ENCODE measurements around the gene TNFAIP3.
"Not testable (repeated sequence)": the region's sequence is repeated elsewhere in the genome, so short reads cannot be mapped to it uniquely, and the experiment has no call there.

Gene TNFAIP3

DNA sequence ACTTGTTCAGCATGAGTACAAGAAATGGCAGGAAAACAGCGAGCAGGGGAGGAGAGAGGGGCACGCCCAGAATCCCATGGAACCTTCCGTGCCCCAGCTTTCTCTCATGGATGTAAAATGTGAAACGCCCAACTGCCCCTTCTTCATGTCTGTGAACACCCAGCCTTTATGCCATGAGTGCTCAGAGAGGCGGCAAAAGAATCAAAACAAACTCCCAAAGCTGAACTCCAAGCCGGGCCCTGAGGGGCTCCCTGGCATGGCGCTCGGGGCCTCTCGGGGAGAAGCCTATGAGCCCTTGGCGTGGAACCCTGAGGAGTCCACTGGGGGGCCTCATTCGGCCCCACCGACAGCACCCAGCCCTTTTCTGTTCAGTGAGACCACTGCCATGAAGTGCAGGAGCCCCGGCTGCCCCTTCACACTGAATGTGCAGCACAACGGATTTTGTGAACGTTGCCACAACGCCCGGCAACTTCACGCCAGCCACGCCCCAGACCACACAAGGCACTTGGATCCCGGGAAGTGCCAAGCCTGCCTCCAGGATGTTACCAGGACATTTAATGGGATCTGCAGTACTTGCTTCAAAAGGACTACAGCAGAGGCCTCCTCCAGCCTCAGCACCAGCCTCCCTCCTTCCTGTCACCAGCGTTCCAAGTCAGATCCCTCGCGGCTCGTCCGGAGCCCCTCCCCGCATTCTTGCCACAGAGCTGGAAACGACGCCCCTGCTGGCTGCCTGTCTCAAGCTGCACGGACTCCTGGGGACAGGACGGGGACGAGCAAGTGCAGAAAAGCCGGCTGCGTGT lies 11.6 kb downstream of the TNFAIP3 start:
- no peak for DNase-seq (ENCODE audit: low read depth)

DNA sequence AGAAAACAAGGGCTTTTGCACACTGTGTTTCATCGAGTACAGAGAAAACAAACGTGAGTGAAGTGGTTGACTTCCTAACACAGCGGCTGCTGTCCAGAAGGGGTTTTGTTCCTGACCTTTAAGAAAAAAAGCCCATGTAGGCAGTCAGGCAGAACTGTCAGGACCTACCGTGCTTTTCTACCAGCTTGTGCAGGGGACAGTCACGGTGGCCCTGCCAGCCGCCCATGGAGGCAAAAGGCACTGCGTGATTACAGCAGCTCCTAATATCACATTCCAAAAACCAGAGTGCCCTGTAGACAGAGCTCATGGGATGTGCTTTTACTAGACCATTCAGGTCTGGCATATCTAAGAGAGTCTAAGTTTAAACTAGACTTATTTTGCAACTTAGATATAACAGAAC lies 12.2 kb downstream of the TNFAIP3 start:
- DNase-seq (ENCODE audit: low read depth): no peak

DNA sequence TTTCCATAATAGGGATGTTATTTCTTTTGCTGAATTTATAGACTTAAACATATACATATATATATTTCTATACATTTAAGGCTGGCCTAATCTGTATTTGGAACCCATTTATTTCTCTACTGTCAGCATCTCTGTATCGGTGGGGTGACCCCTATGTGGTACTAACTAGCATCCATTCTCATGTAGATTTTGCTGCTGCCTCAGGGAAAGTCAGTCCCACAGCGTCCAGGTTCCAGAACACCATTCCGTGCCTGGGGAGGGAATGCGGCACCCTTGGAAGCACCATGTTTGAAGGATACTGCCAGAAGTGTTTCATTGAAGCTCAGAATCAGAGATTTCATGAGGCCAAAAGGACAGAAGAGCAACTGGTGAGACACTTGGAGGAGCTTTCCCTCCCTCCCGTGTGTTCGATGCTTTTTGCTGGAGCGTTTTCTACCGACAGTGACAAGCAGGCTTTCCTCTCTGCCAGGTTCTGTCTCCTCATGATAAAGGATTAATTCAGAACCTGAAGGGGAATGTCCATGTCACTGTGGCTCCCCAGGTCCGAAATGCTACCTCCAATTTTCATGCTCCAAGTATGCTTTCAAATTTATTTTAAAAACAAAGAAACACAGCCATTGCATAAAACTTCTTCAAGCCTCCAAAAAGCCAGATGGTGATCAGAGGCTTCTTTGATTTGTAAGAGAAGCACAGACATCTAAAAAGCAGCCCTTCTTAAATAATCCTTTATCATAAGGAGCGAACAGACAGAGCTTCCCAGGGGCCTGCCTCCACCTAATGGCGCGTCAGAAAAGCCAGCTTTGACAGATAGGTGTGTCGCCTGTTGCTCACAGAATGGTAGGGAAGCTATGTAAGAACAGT lies 13.1 kb downstream of the TNFAIP3 start:
- no peak for DNase-seq (ENCODE audit: low read depth)

DNA sequence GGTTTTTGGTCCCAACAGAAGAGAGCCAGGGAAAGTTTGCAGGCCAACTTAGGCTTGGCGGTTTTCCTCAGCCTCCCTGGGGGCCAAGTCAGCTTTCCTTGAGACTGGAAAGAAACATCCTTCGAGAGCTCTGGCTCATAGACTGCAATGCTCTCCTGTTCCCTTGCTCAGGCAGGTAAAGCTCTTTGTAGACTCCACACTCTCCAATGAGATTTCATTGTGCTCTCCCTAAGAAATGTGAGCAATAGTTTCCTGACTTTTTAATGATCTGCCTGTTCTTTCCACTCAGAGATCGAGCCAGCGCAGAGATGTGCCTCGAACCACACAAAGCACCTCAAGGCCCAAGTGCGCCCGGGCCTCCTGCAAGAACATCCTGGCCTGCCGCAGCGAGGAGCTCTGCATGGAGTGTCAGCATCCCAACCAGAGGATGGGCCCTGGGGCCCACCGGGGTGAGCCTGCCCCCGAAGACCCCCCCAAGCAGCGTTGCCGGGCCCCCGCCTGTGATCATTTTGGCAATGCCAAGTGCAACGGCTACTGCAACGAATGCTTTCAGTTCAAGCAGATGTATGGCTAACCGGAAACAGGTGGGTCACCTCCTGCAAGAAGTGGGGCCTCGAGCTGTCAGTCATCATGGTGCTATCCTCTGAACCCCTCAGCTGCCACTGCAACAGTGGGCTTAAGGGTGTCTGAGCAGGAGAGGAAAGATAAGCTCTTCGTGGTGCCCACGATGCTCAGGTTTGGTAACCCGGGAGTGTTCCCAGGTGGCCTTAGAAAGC lies 13.9 kb downstream of the TNFAIP3 start:
- DNase-seq (ENCODE audit: low read depth): no peak

DNA sequence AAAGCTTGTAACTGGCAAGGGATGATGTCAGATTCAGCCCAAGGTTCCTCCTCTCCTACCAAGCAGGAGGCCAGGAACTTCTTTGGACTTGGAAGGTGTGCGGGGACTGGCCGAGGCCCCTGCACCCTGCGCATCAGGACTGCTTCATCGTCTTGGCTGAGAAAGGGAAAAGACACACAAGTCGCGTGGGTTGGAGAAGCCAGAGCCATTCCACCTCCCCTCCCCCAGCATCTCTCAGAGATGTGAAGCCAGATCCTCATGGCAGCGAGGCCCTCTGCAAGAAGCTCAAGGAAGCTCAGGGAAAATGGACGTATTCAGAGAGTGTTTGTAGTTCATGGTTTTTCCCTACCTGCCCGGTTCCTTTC lies 14.4 kb downstream of the TNFAIP3 start:
- DNase-seq (ENCODE audit: low read depth): no peak

DNA sequence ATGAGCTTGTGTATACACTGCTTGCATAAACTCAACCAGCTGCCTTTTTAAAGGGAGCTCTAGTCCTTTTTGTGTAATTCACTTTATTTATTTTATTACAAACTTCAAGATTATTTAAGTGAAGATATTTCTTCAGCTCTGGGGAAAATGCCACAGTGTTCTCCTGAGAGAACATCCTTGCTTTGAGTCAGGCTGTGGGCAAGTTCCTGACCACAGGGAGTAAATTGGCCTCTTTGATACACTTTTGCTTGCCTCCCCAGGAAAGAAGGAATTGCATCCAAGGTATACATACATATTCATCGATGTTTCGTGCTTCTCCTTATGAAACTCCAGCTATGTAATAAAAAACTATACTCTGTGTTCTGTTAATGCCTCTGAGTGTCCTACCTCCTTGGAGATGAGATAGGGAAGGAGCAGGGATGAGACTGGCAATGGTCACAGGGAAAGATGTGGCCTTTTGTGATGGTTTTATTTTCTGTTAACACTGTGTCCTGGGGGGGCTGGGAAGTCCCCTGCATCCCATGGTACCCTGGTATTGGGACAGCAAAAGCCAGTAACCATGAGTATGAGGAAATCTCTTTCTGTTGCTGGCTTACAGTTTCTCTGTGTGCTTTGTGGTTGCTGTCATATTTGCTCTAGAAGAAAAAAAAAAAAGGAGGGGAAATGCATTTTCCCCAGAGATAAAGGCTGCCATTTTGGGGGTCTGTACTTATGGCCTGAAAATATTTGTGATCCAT lies 15.3 kb downstream of the TNFAIP3 start:
- DNase-seq (ENCODE audit: low read depth): no peak

DNA sequence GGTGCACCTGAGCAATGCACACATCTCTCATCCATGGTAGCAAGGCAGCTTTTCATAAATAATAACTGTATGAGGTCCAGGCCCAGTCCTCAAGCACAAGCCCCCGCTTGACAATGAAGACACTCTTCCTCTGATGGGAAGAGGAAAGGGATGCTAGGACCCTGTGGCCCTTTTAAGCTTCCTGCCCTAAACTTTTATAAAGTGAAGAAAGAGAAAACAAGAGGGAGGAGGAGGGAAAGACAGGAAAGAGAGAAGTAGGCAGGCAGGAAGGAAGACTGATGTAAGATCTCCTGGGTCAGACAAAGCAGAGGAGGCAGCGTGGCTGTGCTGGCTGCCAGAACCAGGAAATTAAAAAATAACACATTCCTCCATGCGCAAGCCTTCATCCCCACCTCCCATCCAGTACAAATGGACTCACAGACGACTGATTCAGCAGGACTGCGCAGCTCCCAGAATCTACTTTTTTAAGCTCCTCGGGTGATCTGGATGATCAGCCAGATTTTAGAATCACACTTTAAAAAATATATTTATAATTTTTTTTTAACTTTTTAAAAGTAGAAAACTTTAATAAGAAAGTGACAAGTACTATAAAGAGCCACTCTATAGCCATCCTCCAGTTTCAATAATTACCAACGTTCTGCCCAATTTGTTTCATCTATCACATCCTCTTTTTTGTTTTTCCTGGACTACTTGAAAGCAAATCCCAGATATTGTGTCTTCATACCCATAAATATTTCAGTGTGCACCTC lies 16.5 kb downstream of the TNFAIP3 start:
- no peak for DNase-seq (ENCODE audit: low read depth)

DNA sequence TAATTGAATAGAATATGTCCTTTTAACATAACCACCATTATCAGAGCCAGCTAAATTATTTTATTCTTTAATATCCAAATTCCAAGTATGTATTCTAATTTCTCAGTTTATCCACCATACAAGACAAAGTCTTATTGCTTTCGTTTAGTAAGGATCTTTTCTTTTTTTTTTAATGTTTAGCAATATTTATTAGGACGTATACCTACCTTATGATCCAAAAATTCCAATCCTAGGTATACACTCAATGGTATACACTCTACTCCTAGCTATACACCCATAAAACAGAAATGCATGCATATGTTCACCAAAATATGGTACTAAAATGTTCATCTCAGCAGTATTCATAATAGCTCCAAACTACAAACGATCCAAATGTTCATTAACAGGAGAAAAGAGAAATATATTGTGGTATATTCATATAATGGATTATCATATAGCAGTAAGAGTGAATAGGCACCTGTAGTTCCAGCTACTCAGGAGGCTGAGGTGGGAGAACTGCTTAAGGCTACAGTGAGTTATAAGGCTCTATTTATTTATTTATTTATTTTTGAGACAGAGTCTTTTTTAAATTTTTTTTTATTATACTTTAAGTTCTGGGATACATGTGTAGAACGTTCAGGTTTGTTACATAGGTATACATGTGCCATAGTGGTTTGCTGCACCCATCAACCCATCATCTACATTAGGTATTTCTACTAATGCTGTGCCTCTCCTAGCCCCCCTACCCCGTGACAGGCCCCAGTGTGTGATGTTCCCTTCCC lies 17.3 kb downstream of the TNFAIP3 start:
- DNase-seq (ENCODE audit: low read depth): no peak

DNA sequence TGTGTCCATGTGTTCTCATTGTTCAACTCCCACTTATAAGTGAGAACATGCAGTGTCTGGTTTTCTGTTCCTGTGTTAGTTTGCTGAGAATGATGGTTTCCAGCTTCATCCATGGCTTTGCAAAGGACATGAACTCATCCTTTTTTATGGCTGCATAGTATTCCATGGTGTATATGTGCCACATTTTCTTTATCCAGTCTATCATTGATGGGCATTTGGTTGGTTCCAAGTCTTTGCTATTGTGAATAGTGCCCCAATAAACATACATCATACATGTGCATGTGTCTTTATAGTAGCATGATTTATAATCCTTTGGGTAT lies 17.8 kb downstream of the TNFAIP3 start:
- DNase-seq (ENCODE audit: low read depth): not testable (repeated sequence)

DNA sequence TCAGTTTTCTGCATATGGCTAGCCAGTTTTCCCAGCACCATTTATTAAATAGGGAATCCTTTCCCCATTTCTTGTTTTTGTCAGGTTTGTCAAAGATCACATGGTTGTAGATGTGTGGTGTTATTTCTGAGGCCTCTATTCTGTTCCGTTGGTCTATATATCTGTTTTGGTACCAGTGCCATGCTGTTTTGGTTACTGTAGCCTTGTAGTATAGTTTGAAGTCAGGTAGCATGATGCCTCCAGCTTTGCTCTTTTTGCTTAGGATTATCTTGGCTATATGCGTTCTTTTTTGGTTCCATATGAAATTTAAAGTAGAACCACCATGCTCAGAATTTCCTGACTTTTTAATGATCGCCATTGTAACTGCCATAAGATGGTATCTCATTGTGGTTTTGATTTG lies 19.2 kb downstream of the TNFAIP3 start:
- DNase-seq (ENCODE audit: low read depth): not testable (repeated sequence)

DNA sequence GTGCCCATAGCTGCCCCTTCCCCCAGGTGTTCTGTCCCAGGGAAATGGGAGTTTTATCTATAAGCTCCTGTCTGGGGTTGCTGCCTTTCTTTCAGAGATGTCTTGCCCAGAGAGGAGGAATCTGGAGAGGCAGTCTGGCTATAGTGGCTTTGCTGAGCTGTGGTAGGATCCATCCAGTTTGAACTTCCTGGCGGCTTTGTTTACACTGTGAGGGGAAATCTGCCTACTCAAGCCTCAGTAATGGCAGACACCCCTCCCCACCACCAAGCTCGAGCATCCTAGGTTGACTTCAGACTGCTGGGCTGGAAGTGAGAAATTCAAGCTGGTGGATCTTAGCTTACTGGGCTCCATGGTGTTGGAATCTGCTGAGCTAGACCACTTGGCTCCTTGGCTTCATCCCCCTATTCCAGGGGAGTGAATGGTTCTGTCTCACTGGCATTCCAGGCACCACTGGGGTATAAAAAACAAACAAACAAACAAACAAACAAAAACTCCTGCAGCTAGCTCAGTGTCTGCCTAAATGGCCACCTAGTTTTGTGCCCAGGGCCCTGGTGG lies 24.0 kb downstream of the TNFAIP3 start:
- no peak for DNase-seq (ENCODE audit: low read depth)

DNA sequence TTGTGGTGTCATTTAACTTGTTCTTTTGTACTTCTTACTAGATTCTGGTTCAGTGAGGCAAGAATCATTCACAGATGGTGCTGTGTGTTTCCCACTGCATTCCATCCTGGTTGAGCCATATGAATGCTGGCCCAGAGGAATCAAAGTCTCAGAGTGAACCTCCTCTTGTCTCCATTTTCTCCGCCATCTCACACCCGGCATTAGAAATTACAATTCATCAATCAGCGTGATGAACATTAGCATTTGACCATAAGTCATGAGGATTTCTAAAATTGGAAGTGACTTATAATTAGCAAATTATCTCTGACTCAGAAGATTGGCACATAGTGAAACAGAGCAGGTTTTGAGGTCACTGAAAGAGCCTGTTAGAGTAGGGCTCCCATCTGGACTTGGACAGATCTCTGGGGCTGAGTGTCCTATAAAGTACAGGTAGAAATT lies 25.2 kb downstream of the TNFAIP3 start:
- DNase-seq (ENCODE audit: low read depth): peak; percentile 60

DNA sequence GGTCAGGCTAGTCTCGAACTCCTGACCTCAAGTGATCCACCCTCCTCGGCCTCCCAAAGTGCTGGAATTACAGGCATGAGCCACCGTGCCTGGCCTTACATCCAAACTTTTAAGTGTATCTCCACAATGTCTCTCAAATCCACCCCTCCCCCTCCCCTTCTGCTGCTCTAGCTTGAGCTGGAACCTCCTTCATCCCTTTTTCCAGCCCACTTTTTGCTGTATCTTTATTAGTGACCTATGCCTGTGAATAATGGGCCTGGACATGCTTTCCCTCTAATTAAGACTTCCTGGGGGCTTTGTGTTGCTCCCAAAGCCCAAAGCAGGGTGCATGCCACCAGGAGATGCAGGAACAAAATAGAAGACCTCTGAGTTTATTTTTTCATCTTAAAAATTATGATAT lies 26.1 kb downstream of the TNFAIP3 start:
- no peak for DNase-seq (ENCODE audit: low read depth)

DNA sequence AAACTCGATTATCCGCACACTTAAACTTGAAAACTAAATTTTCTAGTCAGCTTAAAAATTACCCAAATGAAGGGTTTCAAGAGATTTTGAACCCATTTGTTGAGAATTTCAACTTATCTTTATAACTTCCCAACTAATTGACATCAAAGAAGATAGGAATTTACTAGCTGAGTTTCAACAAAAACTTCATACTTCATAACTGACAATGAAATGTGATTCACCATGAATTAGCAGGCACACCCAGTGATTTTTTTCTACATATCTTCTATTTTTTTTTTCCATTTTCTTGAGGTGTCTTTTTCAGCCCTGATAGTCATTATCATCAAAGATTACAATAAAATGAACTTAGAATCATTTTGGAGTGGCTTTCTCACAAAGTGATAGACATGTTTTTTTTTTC lies 26.7 kb downstream of the TNFAIP3 start:
- no peak for DNase-seq (ENCODE audit: low read depth)

DNA sequence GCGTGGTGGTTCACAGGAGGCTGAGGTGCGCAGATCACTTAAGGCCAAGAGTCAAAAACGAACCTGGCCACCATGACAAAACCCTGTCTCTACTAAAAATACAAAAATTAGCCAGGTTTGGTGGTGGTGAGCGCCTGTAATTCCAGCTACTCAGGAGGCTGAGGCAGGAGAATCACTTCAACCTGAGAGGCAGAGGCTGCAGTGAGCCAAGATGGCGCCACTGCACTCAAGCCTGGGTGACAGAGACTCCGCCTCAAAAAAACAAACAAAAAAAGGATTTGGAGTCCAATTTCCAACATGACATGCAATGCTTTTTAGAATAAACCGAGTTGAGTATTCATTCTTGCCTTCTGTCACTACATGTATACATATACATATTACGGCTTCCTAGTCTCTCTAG lies 27.3 kb downstream of the TNFAIP3 start:
- not testable (repeated sequence) for DNase-seq (ENCODE audit: low read depth)

DNA sequence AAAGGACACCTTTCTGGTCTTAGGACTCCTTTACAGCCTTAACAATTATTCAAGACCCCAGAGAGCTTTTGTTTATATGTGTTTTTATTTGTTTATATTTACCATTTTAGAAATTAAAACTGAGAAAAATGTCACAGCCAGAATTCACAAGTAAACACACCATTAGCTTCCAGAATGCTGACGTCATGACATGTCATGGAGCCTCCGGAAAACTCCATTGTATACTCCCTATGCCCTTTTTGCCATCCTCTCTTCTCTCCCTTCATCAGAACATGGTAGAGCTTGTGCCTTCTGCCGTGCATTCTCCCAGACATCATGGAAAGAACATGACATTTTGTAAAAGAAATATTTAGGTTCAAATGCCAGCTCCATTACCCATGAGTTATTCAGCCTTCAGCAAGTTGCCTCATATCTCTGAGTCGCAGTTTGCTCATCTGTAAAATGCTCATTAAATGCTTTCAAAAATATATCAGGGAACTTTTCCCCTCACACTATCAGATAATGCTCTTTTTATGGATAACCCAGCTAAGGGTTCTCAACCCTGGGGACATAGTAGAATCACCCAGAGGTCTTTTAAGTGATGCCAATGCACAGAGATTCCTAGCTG lies 27.8 kb downstream of the TNFAIP3 start:
- no peak for DNase-seq (ENCODE audit: low read depth)

DNA sequence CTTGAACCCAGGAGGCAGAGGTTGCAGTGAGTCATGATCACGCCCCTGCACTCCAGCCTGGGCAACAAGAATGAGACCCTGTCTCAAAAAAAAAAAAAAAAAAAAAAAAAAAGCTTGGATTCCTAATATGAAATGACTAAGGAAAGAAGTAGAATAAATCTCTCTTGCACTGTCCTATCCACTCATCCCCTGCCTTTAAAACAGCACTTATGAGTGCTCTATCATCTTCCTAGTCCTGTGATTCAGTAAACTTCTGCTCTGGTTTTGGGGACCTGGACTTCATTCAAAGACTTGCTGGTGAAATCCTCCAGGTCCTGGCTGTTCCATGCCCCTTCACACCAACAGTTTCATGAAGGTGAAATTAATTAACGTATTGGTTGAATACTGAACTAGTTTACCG lies 29.6 kb downstream of the TNFAIP3 start:
- no peak for DNase-seq (ENCODE audit: low read depth)

DNA sequence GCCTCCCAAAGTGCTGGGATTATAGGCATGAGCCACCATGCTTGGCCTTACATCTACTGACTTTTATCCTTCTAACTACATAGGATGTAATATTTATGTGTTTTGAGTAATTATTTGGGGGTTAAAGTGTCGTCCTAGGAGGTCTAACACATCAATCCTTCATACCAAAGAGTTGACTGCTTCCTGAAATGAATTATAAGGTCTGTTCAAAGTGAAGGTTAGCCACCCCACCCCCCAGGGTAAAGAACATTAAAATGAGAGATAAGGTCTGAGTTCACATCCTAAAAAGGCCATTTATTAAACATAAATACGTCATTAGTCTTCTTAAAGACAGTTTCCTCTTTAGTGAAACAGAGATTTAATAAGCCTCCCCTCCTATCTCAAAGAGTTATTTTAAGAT lies 33.8 kb downstream of the TNFAIP3 start:
- DNase-seq (ENCODE audit: low read depth): no peak

DNA sequence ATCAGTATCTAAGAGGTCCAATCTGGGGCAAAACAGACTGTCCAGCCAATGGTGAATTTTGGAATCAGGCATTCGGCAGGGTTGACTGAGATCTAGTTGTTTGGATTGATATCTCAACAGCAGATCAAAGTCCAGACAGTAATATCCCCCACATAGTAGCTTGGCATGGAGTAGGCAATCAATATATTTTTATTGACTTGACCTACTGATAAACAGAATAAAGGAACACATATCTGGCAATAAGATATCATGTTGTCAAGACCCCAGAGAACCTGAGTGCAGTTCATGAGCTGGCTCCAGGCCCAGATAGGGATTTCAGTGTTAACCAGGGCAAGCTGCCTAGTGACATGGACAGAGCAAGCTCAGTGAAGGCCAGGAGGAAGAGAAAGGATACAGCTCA lies 34.4 kb downstream of the TNFAIP3 start:
- DNase-seq (ENCODE audit: low read depth): no peak

DNA sequence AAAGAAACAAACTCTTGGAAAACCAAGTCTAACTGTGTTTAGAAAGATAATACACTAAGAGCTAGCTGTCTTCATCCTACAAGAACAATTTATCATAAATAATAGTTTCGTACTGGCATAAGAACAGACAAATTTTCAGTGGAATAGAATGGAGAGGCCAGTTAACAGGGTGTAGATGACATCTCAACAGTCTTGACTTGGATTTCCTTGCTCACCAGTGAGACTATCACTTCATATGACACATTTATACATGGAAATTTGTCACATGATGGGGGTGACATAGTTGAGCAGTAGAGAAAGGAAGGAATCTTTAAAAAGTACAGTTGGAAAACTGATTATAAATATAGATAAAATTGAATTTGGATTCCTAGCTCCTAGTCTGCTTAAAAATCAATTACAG lies 35.6 kb downstream of the TNFAIP3 start:
- no peak for DNase-seq (ENCODE audit: low read depth)

Data from HS-5 (cell line).